ENCODE results near the gene CMTM2.

The CMTM2 gene

DNA sequence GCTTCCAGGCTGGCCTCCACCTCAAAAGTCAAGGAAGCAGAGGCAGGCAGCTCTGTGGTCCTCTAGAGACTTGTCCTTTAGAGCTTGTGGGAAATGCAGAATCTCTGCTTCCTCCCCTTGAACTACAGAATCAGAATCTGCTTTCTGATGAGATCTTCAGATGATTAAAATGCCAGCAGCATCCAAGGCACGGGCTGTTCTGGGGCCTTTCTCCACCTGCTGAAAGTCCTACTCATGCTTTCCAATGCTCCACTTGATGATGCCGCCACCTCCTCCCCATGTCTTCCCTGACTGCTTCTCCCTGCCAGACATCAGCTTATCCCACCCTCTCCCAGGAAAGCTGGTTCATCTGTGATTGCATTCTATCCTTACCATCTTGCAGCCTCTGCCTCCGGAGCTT, 58.5 kb downstream of the CMTM2 start:
- DNase-seq: no peak

Data from activated naive CD4-positive, alpha-beta T cell treated with anti-CD3 and anti-CD28 coated beads, Interleukin-2, amount 50 U/mL, for 16 hours (primary cell).